K562 (cell line): ENCODE measurements around the gene CERS6. TPM values are rescaled to one million over a fixed set of nuclear protein-coding genes. Genes with fewer than 3 reads are reported as not detected.

ENCODE experiments used
- CHD7 ChIP-seq: fragments of 200-600 bp; sonication (generic); IDR thresholded peaks from one replicate; pipeline ENCODE4 v1.6.1; 2012; ENCODE audit warnings: mild to moderate bottlenecking, low read depth, low read length, inconsistent platforms
- CREB1 ChIP-seq, 2 experiments: sonication (generic) in 1 of 2; formaldehyde crosslinking in 1 of 2; IDR thresholded peaks; 2 replicates each; pipeline versions ENCODE4 v1.6.1 to v1.8.0; 2012 to 2022; ENCODE audit warnings: inconsistent platforms in 1 of 2, mild to moderate bottlenecking in 1 of 2, missing genetic modification reagents in 1 of 2, moderate library complexity in 1 of 2
- HCFC1 ChIP-seq: IDR thresholded peaks from 2 replicates; pipeline ENCODE4 v1.6.1; 2012; ENCODE audit warnings: low read depth, low read length, improper control_type of control experiment
- IRF9 ChIP-seq: fragments of 450-650 bp; IDR thresholded peaks from 2 replicates; pipeline ENCODE4 v1.6.1; 2016; ENCODE audit warnings: missing biosample characterization, missing genetic modification characterization
- MAX ChIP-seq: sonication (generic); formaldehyde crosslinking; IDR thresholded peaks from 2 replicates; pipeline ENCODE4 v1.9.0; 2022; ENCODE audit warnings: mild to moderate bottlenecking, missing genetic modification reagents
- POLR2H ChIP-seq: IDR thresholded peaks from 2 replicates; pipeline ENCODE4 v1.6.1; 2016; ENCODE audit warnings: missing genetic modification characterization, low read depth, mild to moderate bottlenecking, control low read depth, missing compliant biosample characterization, moderate library complexity
- RBM17 ChIP-seq: fragments of 200-400 bp; formaldehyde crosslinking; IDR thresholded peaks from 2 replicates; pipeline ENCODE4 v1.6.1; 2017; ENCODE audit warnings: low read depth, mild to moderate bottlenecking, low read length, borderline replicate concordance
- ZNF395 ChIP-seq: fragments of 200-800 bp; sonication (Bioruptor generic); IDR thresholded peaks from 2 replicates; pipeline ENCODE4 v1.6.1; 2017; ENCODE audit warnings: missing genetic modification characterization, missing compliant biosample characterization
- ZNF639 ChIP-seq, 2 experiments: fragments of 200-800 bp in 1 of 2; sonication (Bioruptor generic) in 1 of 2; sonication (generic) in 1 of 2; formaldehyde crosslinking in 1 of 2; IDR thresholded peaks in 1 of 2; conservative IDR thresholded peaks in 1 of 2; 2 replicates each; pipeline versions ENCODE4 v1.5.0 to v1.6.1; 2016 to 2020; ENCODE audit warnings: missing compliant biosample characterization in 1 of 2, missing genetic modification characterization in 1 of 2, missing genetic modification reagents in 1 of 2
- polyA plus RNA-seq, 8 experiments: library from polyadenylated mRNA; depleted of rRNA in 4 of 8; stranded (reverse) in 5 of 8; unstranded in 3 of 8; fragments of >200 nt; fragmentation: Nextera tagmentation in 2 of 8; fragmentation: Illumina TruSeq in 1 of 8; extraction: Ambion mirVana in 2 of 8; extraction: Trizol in 1 of 8; gene quantifications; 2 replicates each; pipeline versions ENCODE4 v1.2.1 to v1.2.3, GENCODE V29; 2011 to 2014; ENCODE audit warnings: inconsistent platforms in 1 of 8, missing spikeins in 1 of 8
- total RNA-seq, 7 experiments: library from RNA; depleted of rRNA in 6 of 7; stranded (reverse); fragments of >200 nt in 6 of 7; fragmentation: Illumina TruSeq in 2 of 7; extraction: Trizol in 2 of 7; gene quantifications; 2 replicates each; pipeline versions ENCODE4 v1.2.1 to v1.2.3, GENCODE V29; 2011 to 2021; ENCODE audit warnings: low replicate concordance in 1 of 7

Gene CERS6
- total and polyA plus RNA-seq, 9 of the 15 experiments (the other 6 are each of a cell fraction or from before 2014, with no cell fraction given) = 1.6 to 13.6 (median 11.4) TPM

GRCh38 chr2:168685600-168686451, 229.8 kb downstream of the CERS6 start (continued):
- TF ChIP-seq IRF9 (tag) = no peak
- TF ChIP-seq CHD7 = no peak
- no peak for TF ChIP-seq MAX (CRISPR knock-in tag)
- TF ChIP-seq RBM17 = no peak
- no peak for TF ChIP-seq ZNF395 (CRISPR knock-in tag)
- TF ChIP-seq CREB1 (IDR thresholded peaks at IDR 0.05) = no peak
- no peak for TF ChIP-seq CREB1 (CRISPR knock-in tag; IDR thresholded peaks at IDR 0.05)
- no peak for TF ChIP-seq ZNF639 (CRISPR knock-in tag; conservative IDR thresholded peaks at IDR 0.05 in 1 of 2, IDR thresholded peaks at IDR 0.05 in 1 of 2)
- TF ChIP-seq HCFC1 = peak; percentile 18; the same call in 1 of the 2 replicates
- TF ChIP-seq POLR2H = no peak
